ENCODE results near the gene COPS2. TPM values are rescaled to one million over a fixed set of nuclear protein-coding genes. Genes with fewer than 3 reads are reported as not detected.
A peak's percentile ranks its signal among the peaks of the same experiment; 100 is the strongest.

COPS2 gene
- total RNA-seq, 1 experiment from 2014 or later: 112 TPM

DNA sequence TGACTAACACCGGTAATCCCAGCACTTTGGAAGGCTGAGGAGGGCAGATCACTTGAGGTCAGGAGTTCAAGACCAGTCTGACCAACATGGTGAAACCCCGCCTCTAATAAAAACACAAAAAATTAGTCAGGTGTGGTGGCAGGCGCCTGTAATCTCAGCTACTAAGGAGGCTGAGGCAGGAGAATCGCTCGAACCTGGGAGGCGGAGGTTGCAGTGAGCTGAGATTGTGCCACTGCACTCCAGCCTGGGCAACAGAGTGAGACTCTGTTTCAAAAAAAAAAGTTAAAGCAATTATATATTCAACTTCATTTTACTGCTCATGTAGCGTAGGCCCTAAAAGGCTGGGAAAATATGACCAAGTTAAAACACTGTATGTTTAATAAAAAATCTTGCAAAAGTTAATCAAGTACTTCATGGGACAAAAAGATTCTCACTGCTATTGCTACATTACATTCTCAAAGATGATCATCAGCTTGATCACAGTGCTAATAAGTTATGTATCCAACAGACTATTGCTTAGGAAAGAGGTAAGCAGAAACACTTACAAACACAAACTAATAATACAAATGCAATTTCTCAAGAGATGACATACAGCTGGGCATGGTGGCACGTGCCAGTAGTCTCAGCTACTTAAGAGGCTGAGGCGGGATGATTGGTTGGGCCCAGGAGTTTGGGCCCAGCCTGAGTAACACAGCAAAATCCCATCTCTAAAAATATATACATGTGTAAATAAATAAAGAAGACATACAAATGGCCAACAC lies 2.7 kb downstream of the COPS2 start:
- ChIA-PET CTCF (no interaction called here), POLR2A (ENCODE audit: low non-redundant PET) (interaction anchor here (0.6 kb wide), 1 partner anchor 140 kb away, joined by 3 read pairs; no protein-coding TSS in a partner anchor)
- Histone ChIP-seq H3K36me3 (ENCODE audit: insufficient read depth, low read length, poor library complexity, severe bottlenecking) (no peaks in the 10 kb centered on the region), H3K9me3 (ENCODE audit: low read depth, low read length, poor library complexity, severe bottlenecking) (no peaks in the 10 kb centered on the region), H3K27me3 (replicated peaks; ENCODE audit: insufficient read depth, low read depth, low read length, poor library complexity) (no peaks in the 10 kb centered on the region), H3K4me1 (ENCODE audit: insufficient read depth, low read length, poor library complexity, severe bottlenecking) (peaks cover 30% of the 10 kb centered on the region), H3K27ac (ENCODE audit: low read depth, low read length, poor library complexity, severe bottlenecking) (no peak overlapping the region), H3K4me3 (ENCODE audit: low read depth, low read length, poor library complexity, severe bottlenecking) (no peak overlapping the region)
- no peak for TF ChIP-seq EZH2 (IDR thresholded peaks at IDR 0.05; ENCODE audit: borderline replicate concordance, low read depth, low read length, poor library complexity, severe bottlenecking)
- TF ChIP-seq, protein P1, sequence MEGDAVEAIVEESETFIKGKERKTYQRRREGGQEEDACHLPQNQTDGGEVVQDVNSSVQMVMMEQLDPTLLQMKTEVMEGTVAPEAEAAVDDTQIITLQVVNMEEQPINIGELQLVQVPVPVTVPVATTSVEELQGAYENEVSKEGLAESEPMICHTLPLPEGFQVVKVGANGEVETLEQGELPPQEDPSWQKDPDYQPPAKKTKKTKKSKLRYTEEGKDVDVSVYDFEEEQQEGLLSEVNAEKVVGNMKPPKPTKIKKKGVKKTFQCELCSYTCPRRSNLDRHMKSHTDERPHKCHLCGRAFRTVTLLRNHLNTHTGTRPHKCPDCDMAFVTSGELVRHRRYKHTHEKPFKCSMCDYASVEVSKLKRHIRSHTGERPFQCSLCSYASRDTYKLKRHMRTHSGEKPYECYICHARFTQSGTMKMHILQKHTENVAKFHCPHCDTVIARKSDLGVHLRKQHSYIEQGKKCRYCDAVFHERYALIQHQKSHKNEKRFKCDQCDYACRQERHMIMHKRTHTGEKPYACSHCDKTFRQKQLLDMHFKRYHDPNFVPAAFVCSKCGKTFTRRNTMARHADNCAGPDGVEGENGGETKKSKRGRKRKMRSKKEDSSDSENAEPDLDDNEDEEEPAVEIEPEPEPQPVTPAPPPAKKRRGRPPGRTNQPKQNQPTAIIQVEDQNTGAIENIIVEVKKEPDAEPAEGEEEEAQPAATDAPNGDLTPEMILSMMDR (conservative IDR thresholded peaks at IDR 0.05; ENCODE audit: low read depth, low read length): no peak
- DNase-seq (ENCODE audit: low spot score): no peak
- intact Hi-C loops (cut with micrococcal nuclease; ENCODE audit: unreplicated experiment): no loop called here
- no TSS peak for BruUV-seq (replicated peaks)

DNA sequence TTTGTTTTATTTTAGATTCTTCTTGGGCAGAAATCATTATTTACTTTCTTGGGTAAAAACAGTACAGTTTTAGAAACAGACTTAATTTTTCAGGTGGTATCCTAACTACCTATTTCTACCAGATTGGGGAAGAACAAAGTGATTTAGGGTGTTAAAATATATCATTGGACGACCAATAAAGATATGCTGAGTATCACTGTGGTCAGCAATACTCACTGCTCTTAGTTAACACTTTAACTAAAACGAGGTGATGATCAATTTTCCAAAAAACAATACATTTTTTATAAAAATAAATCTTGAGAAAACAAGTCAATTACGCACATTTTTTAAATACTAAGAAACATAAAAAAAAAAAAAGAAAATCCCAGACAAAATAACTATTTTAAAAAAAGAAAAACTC lies 3.6 kb downstream of the COPS2 start:
- Histone ChIP-seq H3K4me3 (ENCODE audit: low read depth, low read length, poor library complexity, severe bottlenecking) (no peak overlapping the region), H3K4me1 (ENCODE audit: insufficient read depth, low read length, poor library complexity, severe bottlenecking) (peaks cover 39% of the 10 kb centered on the region), H3K27me3 (replicated peaks; ENCODE audit: insufficient read depth, low read depth, low read length, poor library complexity) (no peaks in the 10 kb centered on the region), H3K36me3 (ENCODE audit: insufficient read depth, low read length, poor library complexity, severe bottlenecking) (no peaks in the 10 kb centered on the region), H3K27ac (ENCODE audit: low read depth, low read length, poor library complexity, severe bottlenecking) (no peak overlapping the region), H3K9me3 (ENCODE audit: low read depth, low read length, poor library complexity, severe bottlenecking) (no peaks in the 10 kb centered on the region)
- no peak for DNase-seq (ENCODE audit: low spot score)
- ChIA-PET POLR2A (ENCODE audit: low non-redundant PET) (no interaction called here), CTCF (no interaction called here)
- BruUV-seq (replicated peaks): no TSS peak
- no peak for TF ChIP-seq EZH2 (IDR thresholded peaks at IDR 0.05; ENCODE audit: borderline replicate concordance, low read depth, low read length, poor library complexity, severe bottlenecking)
- TF ChIP-seq, protein P1 (conservative IDR thresholded peaks at IDR 0.05; ENCODE audit: low read depth, low read length): no peak
- intact Hi-C loops (cut with micrococcal nuclease; ENCODE audit: unreplicated experiment): no loop called here

DNA sequence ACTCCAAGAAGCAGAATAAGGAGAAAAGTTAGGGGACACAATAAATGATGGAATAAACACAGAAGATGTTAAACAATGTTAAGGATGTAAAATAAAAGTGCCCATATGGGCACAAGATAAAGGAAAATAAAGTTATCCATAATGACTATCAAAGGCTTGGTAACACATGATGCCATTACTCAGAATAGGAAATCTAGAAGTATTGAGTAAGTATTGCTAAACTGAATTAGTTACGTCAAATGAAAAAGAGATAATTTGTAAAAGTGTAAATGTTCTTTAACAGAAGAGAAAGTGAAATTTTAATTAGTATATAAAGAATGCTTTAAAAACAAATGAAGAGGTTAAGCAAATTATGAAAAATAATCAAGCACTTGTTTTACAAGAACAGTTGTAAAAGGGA lies 6.7 kb downstream of the COPS2 start:
- no peak overlapping the region for H3K4me3 ChIP-seq (ENCODE audit: low read depth, low read length, poor library complexity, severe bottlenecking)
- POLR2A ChIA-PET (ENCODE audit: low non-redundant PET): no interaction called here
- intact Hi-C loops (cut with micrococcal nuclease; ENCODE audit: unreplicated experiment): loop anchor here (10.0 kb wide), 1 partner anchor 794 kb away; no protein-coding TSS in a partner anchor

More for the DNA sequence above, 6.7 kb downstream of the COPS2 start:
- H3K27me3 ChIP-seq (replicated peaks; ENCODE audit: insufficient read depth, low read depth, low read length, poor library complexity): no peaks in the 10 kb centered on the region
- no peak for TF ChIP-seq EZH2 (IDR thresholded peaks at IDR 0.05; ENCODE audit: borderline replicate concordance, low read depth, low read length, poor library complexity, severe bottlenecking)
- TF ChIP-seq, protein P1 (conservative IDR thresholded peaks at IDR 0.05; ENCODE audit: low read depth, low read length): no peak
- peaks cover 35% of the 10 kb centered on the region for H3K4me1 ChIP-seq (ENCODE audit: insufficient read depth, low read length, poor library complexity, severe bottlenecking)
- no TSS peak for BruUV-seq (replicated peaks)
- H3K36me3 ChIP-seq (ENCODE audit: insufficient read depth, low read length, poor library complexity, severe bottlenecking): peaks cover 10% of the 10 kb centered on the region
- peak overlapping the region; percentile 24 for H3K27ac ChIP-seq (ENCODE audit: low read depth, low read length, poor library complexity, severe bottlenecking)
- no peak for DNase-seq (ENCODE audit: low spot score)
- CTCF ChIA-PET: no interaction called here
- H3K9me3 ChIP-seq (ENCODE audit: low read depth, low read length, poor library complexity, severe bottlenecking): no peaks in the 10 kb centered on the region
